K562 (cell line): ENCODE measurements around the gene HSPA5. TPM values are rescaled to one million over a fixed set of nuclear protein-coding genes. Genes with fewer than 3 reads are reported as not detected.

Experiments used
- CBX1 ChIP-seq: sonication (generic); IDR thresholded peaks from 2 replicates; pipeline ENCODE4 v1.6.1; 2016; ENCODE audit warnings: antibody characterized with exemption, low read depth, mild to moderate bottlenecking
- E2F3 ChIP-seq: fragments of 250-450 bp; sonication (Bioruptor Pico); IDR thresholded peaks from 2 replicates; pipeline ENCODE4 v1.4.0; 2020; ENCODE audit warnings: mild to moderate bottlenecking
- FUS ChIP-seq: fragments of 200-400 bp; formaldehyde crosslinking; optimal IDR thresholded peaks from 2 replicates; pipeline ENCODE3; 2017; ENCODE audit warnings: low read depth, low read length
- HDAC8 ChIP-seq: fragments of 450-650 bp; IDR thresholded peaks from 2 replicates; pipeline ENCODE4 v1.6.1; 2016; ENCODE audit warnings: mild to moderate bottlenecking, missing genetic modification characterization, moderate library complexity, missing compliant biosample characterization
- NFATC3 ChIP-seq: fragments of 450-650 bp; IDR thresholded peaks from 2 replicates; pipeline ENCODE4 v1.6.1; 2017; ENCODE audit warnings: mild to moderate bottlenecking
- RBM15 ChIP-seq: fragments of 200-400 bp; formaldehyde crosslinking; IDR thresholded peaks from 2 replicates; pipeline ENCODE4 v1.6.1; 2018; ENCODE audit warnings: mild to moderate bottlenecking, low read length, moderate library complexity; ENCODE audit not compliant: insufficient read depth
- SMAD1 ChIP-seq: fragments of 150-350 bp; IDR thresholded peaks from 2 replicates; pipeline ENCODE4 v1.6.1; 2014; ENCODE audit warnings: low read length, low read depth; ENCODE audit not compliant: partially characterized antibody
- SRSF3 ChIP-seq: fragments of 200-400 bp; formaldehyde crosslinking; IDR thresholded peaks from 2 replicates; pipeline ENCODE4 v1.6.1; 2016; ENCODE audit warnings: mild to moderate bottlenecking, low read length, moderate library complexity; ENCODE audit not compliant: insufficient read depth
- TAF1 ChIP-seq: IDR thresholded peaks from 2 replicates; pipeline ENCODE4 v1.6.1; 2011; ENCODE audit warnings: mild to moderate bottlenecking, low read length, moderate library complexity; ENCODE audit not compliant: insufficient read depth, control insufficient read depth, severe bottlenecking; ENCODE audit errors: extremely low read depth
- TAL1 ChIP-seq: fragments of 450-650 bp; IDR thresholded peaks from 2 replicates; pipeline ENCODE4 v1.6.1; 2016; ENCODE audit warnings: mild to moderate bottlenecking
- TEAD4 ChIP-seq, 2 experiments: sonication (generic) in 1 of 2; formaldehyde crosslinking in 1 of 2; IDR thresholded peaks; 2 replicates each; pipeline versions ENCODE4 v1.6.1 to v1.8.0; 2012 to 2022; ENCODE audit warnings: borderline replicate concordance in 1 of 2, inconsistent platforms in 1 of 2, low read length in 1 of 2, mild to moderate bottlenecking in 1 of 2, missing genetic modification reagents in 1 of 2
- ZKSCAN8 ChIP-seq: fragments of 200-800 bp; sonication (Bioruptor generic); IDR thresholded peaks from 2 replicates; pipeline ENCODE4 v1.6.1; 2016; ENCODE audit warnings: missing genetic modification characterization, missing compliant biosample characterization
- ZNF316 ChIP-seq: fragments of 450-650 bp; IDR thresholded peaks from 2 replicates; pipeline ENCODE4 v1.6.1; 2016
- ZNF644 ChIP-seq: fragments of 200-800 bp; sonication (Bioruptor generic); IDR thresholded peaks from 2 replicates; pipeline ENCODE4 v1.6.1; 2016; ENCODE audit warnings: low read depth, missing genetic modification characterization, missing compliant biosample characterization
- ZNF766 ChIP-seq: fragments of 200-800 bp; sonication (Bioruptor generic); conservative IDR thresholded peaks from 2 replicates; pipeline ENCODE4 v1.6.1; 2016; ENCODE audit warnings: missing genetic modification characterization, missing compliant biosample characterization
- ZNF77 ChIP-seq: fragments of 250-450 bp; sonication (Bioruptor Pico); IDR thresholded peaks from 2 replicates; pipeline ENCODE4 v1.5.0; 2020
- polyA plus RNA-seq, 8 experiments: library from polyadenylated mRNA; depleted of rRNA in 4 of 8; stranded (reverse) in 5 of 8; unstranded in 3 of 8; fragments of >200 nt; fragmentation: Nextera tagmentation in 2 of 8; fragmentation: Illumina TruSeq in 1 of 8; extraction: Ambion mirVana in 2 of 8; extraction: Trizol in 1 of 8; gene quantifications; 2 replicates each; pipeline versions ENCODE4 v1.2.1 to v1.2.3, GENCODE V29; 2011 to 2014; ENCODE audit warnings: inconsistent platforms in 1 of 8, missing spikeins in 1 of 8
- total RNA-seq, 7 experiments: library from RNA; depleted of rRNA in 6 of 7; stranded (reverse); fragments of >200 nt in 6 of 7; fragmentation: Illumina TruSeq in 2 of 7; extraction: Trizol in 2 of 7; gene quantifications; 2 replicates each; pipeline versions ENCODE4 v1.2.1 to v1.2.3, GENCODE V29; 2011 to 2021; ENCODE audit warnings: low replicate concordance in 1 of 7
- TF ChIP-seq, protein P1 (sequence below): sonication (generic); formaldehyde crosslinking; IDR thresholded peaks from 2 replicates; pipeline ENCODE4 v1.8.0; 2022; ENCODE audit warnings: missing genetic modification reagents, mild to moderate bottlenecking, moderate library complexity, borderline replicate concordance
- TF ChIP-seq, protein P2 (sequence below): sonication (generic); formaldehyde crosslinking; IDR thresholded peaks from 2 replicates; pipeline ENCODE4 v1.4.0; 2020; ENCODE audit warnings: mild to moderate bottlenecking, missing genetic modification reagents
- TF ChIP-seq, protein P3 (sequence below): fragments of 250-450 bp; sonication (Bioruptor Pico); IDR thresholded peaks from 2 replicates; pipeline ENCODE4 v1.8.0; 2021; ENCODE audit warnings: moderate library complexity, mild to moderate bottlenecking, inconsistent platforms
- TF ChIP-seq, protein P4 (sequence below), 2 experiments: fragments of 450-650 bp; conservative IDR thresholded peaks; 2 replicates each; pipeline ENCODE4 v1.6.1; 2017; ENCODE audit warnings: mild to moderate bottlenecking in 2 of 2, moderate library complexity in 2 of 2
- TF ChIP-seq, protein P5 (sequence below): sonication (generic); formaldehyde crosslinking; IDR thresholded peaks from 2 replicates; pipeline ENCODE4 v1.5.0; 2020; ENCODE audit warnings: missing genetic modification reagents

Gene HSPA5
- total and polyA plus RNA-seq, 9 of the 15 experiments (the other 6 are each of a cell fraction or from before 2014, with no cell fraction given) = 48.0 to 265 (median 113) TPM

DNA sequence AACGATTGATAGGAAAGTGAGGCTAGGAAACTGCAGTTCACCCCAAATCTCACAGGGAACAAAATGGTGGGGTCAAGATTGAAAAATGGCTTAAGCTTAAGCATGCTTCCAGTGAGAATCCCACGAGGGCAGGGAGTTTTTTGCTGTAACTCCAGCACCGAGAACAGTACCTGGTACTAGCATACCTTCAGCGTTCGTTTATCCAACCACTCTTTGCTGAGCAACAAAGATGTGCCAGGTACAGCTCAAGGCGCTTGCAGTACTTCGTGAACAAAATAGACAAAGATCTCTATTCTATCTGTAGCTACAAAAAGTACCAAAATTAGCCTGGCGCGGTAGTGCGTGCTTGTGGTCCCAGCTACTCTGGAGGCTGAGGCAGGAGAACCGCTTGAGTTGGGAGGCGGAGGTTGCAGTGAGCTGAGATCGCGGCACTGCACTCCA is 50.8 kb downstream of the HSPA5 start (continued):
- TF ChIP-seq SRSF3 (no peak), RBM15 (no peak), HDAC8 (tag) (no peak), TAF1 (no peak), ZNF766 (CRISPR knock-in tag) (0 out of 2 replicates have a peak, but pooled peaks have one; percentile 35), CBX1 (no peak), NFATC3 (no peak), E2F3 (no peak), ZNF77 (CRISPR knock-in tag) (no peak), ZNF316 (no peak), TEAD4 (IDR thresholded peaks at IDR 0.05; ENCODE audit: low read length) (peak; percentile 29; the same call in 1 of the 2 replicates), TEAD4 (CRISPR knock-in tag; IDR thresholded peaks at IDR 0.05; ENCODE audit: borderline replicate concordance) (no peak), ZKSCAN8 (CRISPR knock-in tag) (no peak), SMAD1 (no peak), FUS (no peak), TAL1 (no peak), ZNF644 (tag) (no peak)
- TF ChIP-seq, protein P1, sequence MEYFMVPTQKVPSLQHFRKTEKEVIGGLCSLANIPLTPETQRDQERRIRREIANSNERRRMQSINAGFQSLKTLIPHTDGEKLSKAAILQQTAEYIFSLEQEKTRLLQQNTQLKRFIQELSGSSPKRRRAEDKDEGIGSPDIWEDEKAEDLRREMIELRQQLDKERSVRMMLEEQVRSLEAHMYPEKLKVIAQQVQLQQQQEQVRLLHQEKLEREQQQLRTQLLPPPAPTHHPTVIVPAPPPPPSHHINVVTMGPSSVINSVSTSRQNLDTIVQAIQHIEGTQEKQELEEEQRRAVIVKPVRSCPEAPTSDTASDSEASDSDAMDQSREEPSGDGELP (CRISPR knock-in tag) = no peak
- TF ChIP-seq, protein P2, sequence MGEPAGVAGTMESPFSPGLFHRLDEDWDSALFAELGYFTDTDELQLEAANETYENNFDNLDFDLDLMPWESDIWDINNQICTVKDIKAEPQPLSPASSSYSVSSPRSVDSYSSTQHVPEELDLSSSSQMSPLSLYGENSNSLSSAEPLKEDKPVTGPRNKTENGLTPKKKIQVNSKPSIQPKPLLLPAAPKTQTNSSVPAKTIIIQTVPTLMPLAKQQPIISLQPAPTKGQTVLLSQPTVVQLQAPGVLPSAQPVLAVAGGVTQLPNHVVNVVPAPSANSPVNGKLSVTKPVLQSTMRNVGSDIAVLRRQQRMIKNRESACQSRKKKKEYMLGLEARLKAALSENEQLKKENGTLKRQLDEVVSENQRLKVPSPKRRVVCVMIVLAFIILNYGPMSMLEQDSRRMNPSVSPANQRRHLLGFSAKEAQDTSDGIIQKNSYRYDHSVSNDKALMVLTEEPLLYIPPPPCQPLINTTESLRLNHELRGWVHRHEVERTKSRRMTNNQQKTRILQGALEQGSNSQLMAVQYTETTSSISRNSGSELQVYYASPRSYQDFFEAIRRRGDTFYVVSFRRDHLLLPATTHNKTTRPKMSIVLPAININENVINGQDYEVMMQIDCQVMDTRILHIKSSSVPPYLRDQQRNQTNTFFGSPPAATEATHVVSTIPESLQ = no peak
- TF ChIP-seq, protein P3, sequence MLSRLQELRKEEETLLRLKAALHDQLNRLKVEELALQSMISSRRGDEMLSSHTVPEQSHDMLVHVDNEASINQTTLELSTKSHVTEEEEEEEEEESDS (CRISPR knock-in tag) = no peak
- TF ChIP-seq, protein P4, sequence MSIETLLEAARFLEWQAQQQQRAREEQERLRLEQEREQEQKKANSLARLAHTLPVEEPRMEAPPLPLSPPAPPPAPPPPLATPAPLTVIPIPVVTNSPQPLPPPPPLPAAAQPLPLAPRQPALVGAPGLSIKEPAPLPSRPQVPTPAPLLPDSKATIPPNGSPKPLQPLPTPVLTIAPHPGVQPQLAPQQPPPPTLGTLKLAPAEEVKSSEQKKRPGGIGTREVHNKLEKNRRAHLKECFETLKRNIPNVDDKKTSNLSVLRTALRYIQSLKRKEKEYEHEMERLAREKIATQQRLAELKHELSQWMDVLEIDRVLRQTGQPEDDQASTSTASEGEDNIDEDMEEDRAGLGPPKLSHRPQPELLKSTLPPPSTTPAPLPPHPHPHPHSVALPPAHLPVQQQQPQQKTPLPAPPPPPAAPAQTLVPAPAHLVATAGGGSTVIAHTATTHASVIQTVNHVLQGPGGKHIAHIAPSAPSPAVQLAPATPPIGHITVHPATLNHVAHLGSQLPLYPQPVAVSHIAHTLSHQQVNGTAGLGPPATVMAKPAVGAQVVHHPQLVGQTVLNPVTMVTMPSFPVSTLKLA (conservative IDR thresholded peaks at IDR 0.05) = no peak
- TF ChIP-seq, protein P5, sequence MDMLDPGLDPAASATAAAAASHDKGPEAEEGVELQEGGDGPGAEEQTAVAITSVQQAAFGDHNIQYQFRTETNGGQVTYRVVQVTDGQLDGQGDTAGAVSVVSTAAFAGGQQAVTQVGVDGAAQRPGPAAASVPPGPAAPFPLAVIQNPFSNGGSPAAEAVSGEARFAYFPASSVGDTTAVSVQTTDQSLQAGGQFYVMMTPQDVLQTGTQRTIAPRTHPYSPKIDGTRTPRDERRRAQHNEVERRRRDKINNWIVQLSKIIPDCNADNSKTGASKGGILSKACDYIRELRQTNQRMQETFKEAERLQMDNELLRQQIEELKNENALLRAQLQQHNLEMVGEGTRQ = no peak
